ENCODE measurements around the gene SOWAHA. TPM values are rescaled to one million over a fixed set of nuclear protein-coding genes. Genes with fewer than 3 reads are reported as not detected.
A peak's percentile ranks its signal among the peaks of the same experiment; 100 is the strongest.
"Not testable (repeated sequence)": the region's sequence is repeated elsewhere in the genome, so short reads cannot be mapped to it uniquely, and the experiment has no call there.

SOWAHA gene
- total RNA-seq, 4 donors from 2014 or later, result 13.2 to 128 (median 97.5) TPM

GRCh38 chr5:132802044-132802684 lies 10.9 kb upstream of the SOWAHA start:
- Histone ChIP-seq H3K4me1 (no peaks in the 10 kb centered on the region), H3K27ac (no peak overlapping the region), H3K36me3 (no peaks in the 10 kb centered on the region), H3K9me3 (no peaks in the 10 kb centered on the region), H3K27me3 (no peaks in the 10 kb centered on the region), H3K4me3 (no peak overlapping the region)
- TF ChIP-seq POLR2A (IDR thresholded peaks at IDR 0.05) (no peak), CTCF (IDR thresholded peaks at IDR 0.05) (peak in 2 of 6 experiments; percentile 6 to 16)
- no peak for DNase-seq

GRCh38 chr5:132802685-132803066 lies 10.4 kb upstream of the SOWAHA start:
- not testable (repeated sequence) for H3K4me3 ChIP-seq, H3K4me1 ChIP-seq, H3K27ac ChIP-seq, H3K36me3 ChIP-seq, H3K9me3 ChIP-seq, H3K27me3 ChIP-seq, DNase-seq

- DNase-seq, result not testable (repeated sequence)
Measured at GRCh38 chr5:132804219-132804618, 8.9 kb upstream of the SOWAHA start.

GRCh38 chr5:132805872-132806271 lies 7.2 kb upstream of the SOWAHA start:
- H3K4me1 ChIP-seq, DNase-seq, H3K27ac ChIP-seq, H3K9me3 ChIP-seq, H3K36me3 ChIP-seq, H3K27me3 ChIP-seq, H3K4me3 ChIP-seq: not testable (repeated sequence)

More at GRCh38 chr5:132804219-132804618, 8.9 kb upstream of the SOWAHA start:
- not testable (repeated sequence) for H3K36me3 ChIP-seq, H3K4me3 ChIP-seq, H3K27ac ChIP-seq, H3K9me3 ChIP-seq, H3K27me3 ChIP-seq, H3K4me1 ChIP-seq

- H3K4me1 ChIP-seq, H3K36me3 ChIP-seq, H3K27me3 ChIP-seq, DNase-seq, H3K9me3 ChIP-seq: not testable (repeated sequence)
- Histone ChIP-seq H3K27ac (peak overlapping the region in 3 of 4 donors; percentile 65 to 91 (median 85)), H3K4me3 (peak overlapping the region in 2 of 4 donors; percentile 44 to 48)
Measured at GRCh38 chr5:132806804-132807162, 6.3 kb upstream of the SOWAHA start.

GRCh38 chr5:132807163-132807838 lies 5.8 kb upstream of the SOWAHA start:
- peak overlapping the region in 3 of 4 donors; percentile 65 to 91 (median 85) for H3K27ac ChIP-seq
- peak in 2 of 3 donors; percentile 89 to 92 for DNase-seq
- H3K4me3 ChIP-seq, result peak overlapping the region in 2 of 4 donors; percentile 44 to 48
- no peaks in the 10 kb centered on the region for H3K9me3 ChIP-seq
- H3K36me3 ChIP-seq, result no peaks in the 10 kb centered on the region
- peak in 4 of 6 experiments; percentile 19 to 90 (median 84) for TF ChIP-seq CTCF (IDR thresholded peaks at IDR 0.05)
- TF ChIP-seq POLR2A (IDR thresholded peaks at IDR 0.05), result peak; percentile 39 to 66
- H3K27me3 ChIP-seq, result no peaks in the 10 kb centered on the region
- H3K4me1 ChIP-seq, result peaks cover 0 to 4% (median 0%) of the 10 kb centered on the region in 4 donors

- H3K27me3 ChIP-seq, result no peaks in the 10 kb centered on the region
- no peak for DNase-seq
- no peaks in the 10 kb centered on the region for H3K36me3 ChIP-seq
- H3K27ac ChIP-seq, result peak overlapping the region in 2 of 4 donors; percentile 5 to 49
- H3K4me3 ChIP-seq, result no peak overlapping the region
- no peaks in the 10 kb centered on the region for H3K9me3 ChIP-seq
- TF ChIP-seq CTCF (IDR thresholded peaks at IDR 0.05), result no peak
- TF ChIP-seq POLR2A (IDR thresholded peaks at IDR 0.05), result no peak
- H3K4me1 ChIP-seq, result peaks cover 0 to 14% (median under 1%) of the 10 kb centered on the region in 4 donors
Measured at GRCh38 chr5:132808448-132808847, 4.7 kb upstream of the SOWAHA start.
